ENCODE measurements around the gene MFRP. TPM values are rescaled to one million over a fixed set of nuclear protein-coding genes. Genes with fewer than 3 reads are reported as not detected.

Gene MFRP
- total RNA-seq, 2 experiments from 2014 or later = not detected

- no peaks in the 10 kb centered on the region for H3K36me3 Mint-ChIP-seq (ENCODE audit: low read depth)
- DNase-seq (no peak), ATAC-seq (no peak)
- H3K27ac Mint-ChIP-seq = no peak overlapping the region
- ChIA-PET POLR2A (interaction anchor here (0.6 to 1.8 kb wide), 3 partner anchors 9 to 26 kb away, joined by 3 to 4 read pairs (median 3); no protein-coding TSS in a partner anchor), CTCF (interaction anchor here (0.8 to 15.0 kb wide), 16 partner anchors 8 to 93 kb away, joined by 3 to 241 read pairs (median 5); partner anchors contain the start of gene C1QTNF5)
- TF ChIP-seq CTCF (IDR thresholded peaks at IDR 0.05) = no peak
- intact Hi-C loops (cut with micrococcal nuclease) = no loop called here
- no peak overlapping the region for H3K4me3 Mint-ChIP-seq
- peaks cover 7% of the 10 kb centered on the region for H3K4me1 Mint-ChIP-seq (ENCODE audit: low read depth)
- no peaks in the 10 kb centered on the region for H3K27me3 Mint-ChIP-seq
- H3K9me3 Mint-ChIP-seq = no peaks in the 10 kb centered on the region
Observed at GRCh38 chr11:119382101-119382500, 35.6 kb upstream of the MFRP start.

- H3K27ac Mint-ChIP-seq = no peak within 1 kb of the TSS
- no peaks in the 10 kb centered on the region for H3K36me3 Mint-ChIP-seq (ENCODE audit: low read depth)
- ChIA-PET POLR2A (interaction anchor here (0.6 to 1.8 kb wide), 6 partner anchors 9 to 215 kb away, joined by 3 to 4 read pairs (median 3); no protein-coding TSS in a partner anchor), CTCF (interaction anchor here (0.8 to 15.0 kb wide), 23 partner anchors 9 to 270 kb away, joined by 3 to 241 read pairs (median 4); partner anchors contain the start of gene C1QTNF5)
- H3K9me3 Mint-ChIP-seq = no peaks in the 10 kb centered on the region
- ATAC-seq (peak; percentile 99), DNase-seq (peak; percentile 97)
- intact Hi-C loops (cut with micrococcal nuclease) = no loop called here
- H3K27me3 Mint-ChIP-seq = no peaks in the 10 kb centered on the region
- TF ChIP-seq CTCF (IDR thresholded peaks at IDR 0.05) = peak; percentile 88
- peaks cover 7% of the 10 kb centered on the region for H3K4me1 Mint-ChIP-seq (ENCODE audit: low read depth)
- H3K4me3 Mint-ChIP-seq = no peak within 1 kb of the TSS
Observed at GRCh38 chr11:119381181-119381988, 34.9 kb upstream of the MFRP start, which contains the start of gene USP2. Gene USP2 (minus strand): TSS chr11:119381690. CDS start chr11:119373480, 8,210 bp downstream.

GRCh38 chr11:119380827-119381180 is 34.3 kb upstream of the MFRP start:
- POLR2A ChIA-PET = interaction anchor here (0.7 to 1.8 kb wide), 4 partner anchors 8 to 214 kb away, joined by 3 to 4 read pairs (median 3); no protein-coding TSS in a partner anchor

GRCh38 chr11:119380160-119380826 is 33.8 kb upstream of the MFRP start:
- no peak overlapping the region for H3K27ac Mint-ChIP-seq
- CTCF ChIA-PET = interaction anchor here (0.9 to 15.0 kb wide), 13 partner anchors 10 to 269 kb away, joined by 3 to 241 read pairs (median 7); partner anchors contain the start of gene C1QTNF5
- intact Hi-C loops (cut with micrococcal nuclease) = no loop called here
- POLR2A ChIA-PET = interaction anchor here (1.8 kb wide), 1 partner anchor 8 kb away, joined by 4 read pairs; no protein-coding TSS in a partner anchor
- no peaks in the 10 kb centered on the region for H3K9me3 Mint-ChIP-seq
- peaks cover 7% of the 10 kb centered on the region for H3K4me1 Mint-ChIP-seq (ENCODE audit: low read depth)
- no peak overlapping the region for H3K4me3 Mint-ChIP-seq
- H3K27me3 Mint-ChIP-seq = no peaks in the 10 kb centered on the region
- H3K36me3 Mint-ChIP-seq (ENCODE audit: low read depth) = no peaks in the 10 kb centered on the region
- ATAC-seq (no peak), DNase-seq (no peak)
- TF ChIP-seq CTCF (IDR thresholded peaks at IDR 0.05) = no peak

More at GRCh38 chr11:119380827-119381180, 34.3 kb upstream of the MFRP start:
- Mint-ChIP-seq H3K36me3 (ENCODE audit: low read depth) (no peaks in the 10 kb centered on the region), H3K4me3 (no peak overlapping the region), H3K9me3 (no peaks in the 10 kb centered on the region), H3K27me3 (no peaks in the 10 kb centered on the region), H3K27ac (no peak overlapping the region), H3K4me1 (ENCODE audit: low read depth) (peaks cover 7% of the 10 kb centered on the region)
- TF ChIP-seq CTCF (IDR thresholded peaks at IDR 0.05) = no peak
- DNase-seq (no peak), ATAC-seq (no peak)
- intact Hi-C loops (cut with micrococcal nuclease) = no loop called here
- CTCF ChIA-PET = interaction anchor here (0.8 to 15.0 kb wide), 20 partner anchors 9 to 269 kb away, joined by 3 to 241 read pairs (median 6); partner anchors contain the start of gene C1QTNF5

All from activated CD8-positive, alpha-beta T cell treated with anti-CD3 and anti-CD28 coated beads for 36 hours (primary cell).